Neural cell (in vitro differentiated cells): ENCODE results near the gene RSPH9. TPM values are rescaled to one million over a fixed set of nuclear protein-coding genes. Genes with fewer than 3 reads are reported as not detected.

ENCODE experiments used
- H2AFZ ChIP-seq: fragments of 200-600, 300-800 bp; sonication (generic), shearing (Covaris generic); 2 replicates; pipeline ENCODE4 v1.6.0; 2014; ENCODE audit warnings: low read depth, mild to moderate bottlenecking, antibody characterized with exemption, low read length, moderate library complexity
- H3F3A ChIP-seq: fragments of 200-600 bp; shearing (Covaris generic); 2 replicates; pipeline ENCODE4 v1.6.1; 2016; ENCODE audit warnings: mild to moderate bottlenecking, moderate library complexity, mixed read lengths, antibody characterized with exemption, low read length; ENCODE audit not compliant: insufficient read depth, poor library complexity, severe bottlenecking
- H3K27ac ChIP-seq: fragments of 200-600, 300-800 bp; sonication (generic), shearing (Covaris generic); 2 replicates; pipeline ENCODE4 v1.5.1; 2014; ENCODE audit warnings: mild to moderate bottlenecking, low read length, moderate library complexity
- H3K27me3 ChIP-seq: fragments of 300-800, 200-600 bp; sonication (generic), shearing (Covaris generic); 2 replicates; pipeline ENCODE4 v1.6.0; 2014; ENCODE audit warnings: mild to moderate bottlenecking, low read depth, low read length, moderate library complexity; ENCODE audit not compliant: insufficient read depth
- H3K36me3 ChIP-seq: fragments of 300-800, 200-600 bp; sonication (generic), shearing (Covaris generic); 2 replicates; pipeline ENCODE4 v1.5.1; 2014; ENCODE audit warnings: mild to moderate bottlenecking, antibody characterized with exemption, low read length, moderate library complexity; ENCODE audit not compliant: insufficient read depth
- H3K4me2 ChIP-seq: fragments of 300-800, 200-600 bp; sonication (generic), shearing (Covaris generic); 2 replicates; pipeline ENCODE4 v1.6.0; 2014; ENCODE audit warnings: mild to moderate bottlenecking, low read length
- H3K4me3 ChIP-seq: fragments of 300-800, 200-600 bp; sonication (generic), shearing (Covaris generic); 2 replicates; pipeline ENCODE4 v1.5.1; 2014; ENCODE audit warnings: mild to moderate bottlenecking, low read length, moderate library complexity
- H3K79me2 ChIP-seq: fragments of 200-600 bp; shearing (Covaris generic); replicated peaks from 2 replicates; pipeline ENCODE4 v1.6.0; 2014; ENCODE audit warnings: mild to moderate bottlenecking, low read length, moderate library complexity; ENCODE audit not compliant: insufficient read depth
- H3K9ac ChIP-seq: fragments of 300-800, 200-600 bp; sonication (generic), shearing (Covaris generic); 2 replicates; pipeline ENCODE4 v1.6.1; 2016; ENCODE audit warnings: mild to moderate bottlenecking, low read length, mixed read lengths
- H3K9me2 ChIP-seq: fragments of 200-600 bp; shearing (Covaris generic); 2 replicates; pipeline ENCODE4 v1.6.1; 2016; ENCODE audit warnings: mild to moderate bottlenecking, low read length, mixed read lengths; ENCODE audit not compliant: insufficient read depth
- H3K9me3 ChIP-seq: fragments of 200-600, 300-800 bp; sonication (generic), shearing (Covaris generic); 2 replicates; pipeline ENCODE4 v1.6.1; 2016; ENCODE audit warnings: mild to moderate bottlenecking, mixed run types, low read length, moderate library complexity, mixed read lengths
- H4K20me1 ChIP-seq: fragments of 200-600 bp; shearing (Covaris generic); 2 replicates; pipeline ENCODE4 v1.6.1; 2016; ENCODE audit warnings: mild to moderate bottlenecking, mixed run types; ENCODE audit not compliant: insufficient read depth
- EP300 ChIP-seq: fragments of 450-650 bp; conservative IDR thresholded peaks from 2 replicates; pipeline ENCODE4 v1.6.1; 2014; ENCODE audit warnings: antibody characterized with exemption, mild to moderate bottlenecking, moderate library complexity; ENCODE audit not compliant: poor library complexity, severe bottlenecking
- EZH2 ChIP-seq: fragments of 200-600, 300-800 bp; shearing (Covaris generic), sonication (generic); IDR thresholded peaks from 2 replicates; pipeline ENCODE4 v1.6.1; 2014; ENCODE audit warnings: antibody characterized with exemption, low read length, borderline replicate concordance, mild to moderate bottlenecking; ENCODE audit not compliant: insufficient read depth, poor library complexity, severe bottlenecking
- MXI1 ChIP-seq: fragments of 450-650 bp; conservative IDR thresholded peaks from 2 replicates; pipeline ENCODE4 v1.6.1; 2014; ENCODE audit warnings: antibody characterized with exemption, mild to moderate bottlenecking; ENCODE audit not compliant: poor library complexity, severe bottlenecking
- POLR2AphosphoS5 ChIP-seq: IDR thresholded peaks from 2 replicates; pipeline ENCODE4 v1.6.1; 2012
- RAD21 ChIP-seq: fragments of 450-650 bp; conservative IDR thresholded peaks from 2 replicates; pipeline ENCODE4 v1.6.1; 2014; ENCODE audit warnings: antibody characterized with exemption, mild to moderate bottlenecking, moderate library complexity
- REST ChIP-seq: IDR thresholded peaks from 2 replicates; pipeline ENCODE4 v1.6.1; 2012; ENCODE audit warnings: borderline replicate concordance
- SMC3 ChIP-seq: fragments of 450-650 bp; conservative IDR thresholded peaks from 2 replicates; pipeline ENCODE4 v1.6.1; 2014; ENCODE audit warnings: antibody characterized with exemption, mild to moderate bottlenecking, moderate library complexity; ENCODE audit not compliant: poor library complexity
- TAF1 ChIP-seq: IDR thresholded peaks from 2 replicates; pipeline ENCODE4 v1.6.1; 2012; ENCODE audit warnings: low read depth
- polyA plus RNA-seq: library from polyadenylated mRNA; depleted of rRNA; stranded (reverse); fragments of >200 nt; gene quantifications from 2 replicates; pipeline ENCODE4 v1.2.3, GENCODE V29; 2014
- TF ChIP-seq, protein P1 (sequence below): fragments of 450-650 bp; IDR thresholded peaks from 2 replicates; pipeline ENCODE4 v1.5.1; 2014; ENCODE audit warnings: antibody characterized with exemption, mild to moderate bottlenecking, moderate library complexity; ENCODE audit not compliant: poor library complexity, severe bottlenecking

The RSPH9 gene
- polyA plus RNA-seq, 1 donor from 2014 or later: 0.88 TPM

GRCh38 chr6:43608807-43609206 is 36.0 kb upstream of the RSPH9 start:
- no peaks in the 10 kb centered on the region for H3K9me3 ChIP-seq
- H3K79me2 ChIP-seq: no peaks in the 10 kb centered on the region
- H3F3A ChIP-seq: no peaks in the 10 kb centered on the region
- TF ChIP-seq EP300 (no peak), MXI1 (no peak), EZH2 (no peak), SMC3 (no peak), POLR2AphosphoS5 (no peak), TAF1 (no peak), REST (no peak)
- TF ChIP-seq, protein P1, sequence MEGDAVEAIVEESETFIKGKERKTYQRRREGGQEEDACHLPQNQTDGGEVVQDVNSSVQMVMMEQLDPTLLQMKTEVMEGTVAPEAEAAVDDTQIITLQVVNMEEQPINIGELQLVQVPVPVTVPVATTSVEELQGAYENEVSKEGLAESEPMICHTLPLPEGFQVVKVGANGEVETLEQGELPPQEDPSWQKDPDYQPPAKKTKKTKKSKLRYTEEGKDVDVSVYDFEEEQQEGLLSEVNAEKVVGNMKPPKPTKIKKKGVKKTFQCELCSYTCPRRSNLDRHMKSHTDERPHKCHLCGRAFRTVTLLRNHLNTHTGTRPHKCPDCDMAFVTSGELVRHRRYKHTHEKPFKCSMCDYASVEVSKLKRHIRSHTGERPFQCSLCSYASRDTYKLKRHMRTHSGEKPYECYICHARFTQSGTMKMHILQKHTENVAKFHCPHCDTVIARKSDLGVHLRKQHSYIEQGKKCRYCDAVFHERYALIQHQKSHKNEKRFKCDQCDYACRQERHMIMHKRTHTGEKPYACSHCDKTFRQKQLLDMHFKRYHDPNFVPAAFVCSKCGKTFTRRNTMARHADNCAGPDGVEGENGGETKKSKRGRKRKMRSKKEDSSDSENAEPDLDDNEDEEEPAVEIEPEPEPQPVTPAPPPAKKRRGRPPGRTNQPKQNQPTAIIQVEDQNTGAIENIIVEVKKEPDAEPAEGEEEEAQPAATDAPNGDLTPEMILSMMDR: no peak
- H3K4me2 ChIP-seq: no peak overlapping the region
- H3K9me2 ChIP-seq: no peaks in the 10 kb centered on the region
- no peak overlapping the region for H3K9ac ChIP-seq
- H2AFZ ChIP-seq: no peak overlapping the region
- H3K4me3 ChIP-seq: no peak overlapping the region
- no peaks in the 10 kb centered on the region for H4K20me1 ChIP-seq
- H3K27me3 ChIP-seq: no peaks in the 10 kb centered on the region
- no peak overlapping the region for H3K27ac ChIP-seq
- H3K36me3 ChIP-seq: no peaks in the 10 kb centered on the region

DNA sequence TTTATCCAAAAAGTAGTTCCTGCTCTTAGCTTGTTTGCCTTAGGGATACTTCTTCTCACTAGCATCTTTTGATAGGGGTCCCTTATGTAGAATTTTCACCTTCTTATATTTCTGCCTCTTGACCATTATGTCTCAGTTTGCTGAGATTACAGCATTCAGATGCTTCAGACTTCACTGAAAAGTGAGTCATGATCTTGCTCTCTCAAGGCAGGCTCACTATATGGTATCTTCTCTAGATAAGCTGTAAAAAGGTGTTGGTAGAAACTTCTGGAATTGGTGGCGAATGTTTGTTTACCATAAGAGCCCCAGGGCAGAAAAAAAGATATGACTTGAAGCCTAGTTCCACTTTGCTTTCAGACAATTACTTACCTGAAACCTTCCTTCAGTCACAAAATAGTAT is 35.4 kb upstream of the RSPH9 start:
- H3K36me3 ChIP-seq: no peaks in the 10 kb centered on the region
- no peak overlapping the region for H3K4me2 ChIP-seq
- no peak overlapping the region for H3K27ac ChIP-seq
- H3K27me3 ChIP-seq: no peaks in the 10 kb centered on the region
- no peak overlapping the region for H2AFZ ChIP-seq
- no peaks in the 10 kb centered on the region for H4K20me1 ChIP-seq
- H3K79me2 ChIP-seq: no peaks in the 10 kb centered on the region
- no peaks in the 10 kb centered on the region for H3F3A ChIP-seq
- no peaks in the 10 kb centered on the region for H3K9me3 ChIP-seq
- TF ChIP-seq SMC3: no peak
- no peak for TF ChIP-seq REST
- TF ChIP-seq EP300: no peak
- no peak for TF ChIP-seq TAF1
- TF ChIP-seq MXI1: no peak
- TF ChIP-seq EZH2: no peak
- no peak for TF ChIP-seq RAD21
- no peaks in the 10 kb centered on the region for H3K9me2 ChIP-seq
- H3K4me3 ChIP-seq: no peak overlapping the region
- H3K9ac ChIP-seq: no peak overlapping the region
